ENCODE measurements around the gene FHIT.

- TF ChIP-seq CTCF (IDR thresholded peaks at IDR 0.05) = no peak
- TF ChIP-seq POLR2AphosphoS5 (IDR thresholded peaks at IDR 0.05) = no peak
- TF ChIP-seq POLR2A (IDR thresholded peaks at IDR 0.05) = no peak
- no peak for TF ChIP-seq EP300 (IDR thresholded peaks at IDR 0.05)
Observed at GRCh38 chr3:60434950-60435349, 816.3 kb downstream of the FHIT start.

Measured in suprapubic skin (tissue), 4 donors.